HCT116 (cell line): ENCODE data around the gene RIN3. TPM values are rescaled to one million over a fixed set of nuclear protein-coding genes. Genes with fewer than 3 reads are reported as not detected.

Source experiments
- ATAC-seq: fragments of 200-7000 bp; cut with Tn5 transposase; 2 replicates; pipeline ENCODE4 v1.9.1; 2020; ENCODE audit warnings: mild to moderate bottlenecking, moderate library complexity
- BruUV-seq: library from RNA; stranded (reverse); fragments of 400-500 nt; replicated peaks from 2 replicates; lab custom pipeline; 2021; lab: Mats Ljungman, UMichigan
- CTCF ChIA-PET: fragments of 300-600 bp; sonication (Branson Sonifier 250); formaldehyde crosslinking; loops from one replicate; lab custom pipeline; 2021; ENCODE audit warnings: antibody characterized with exemption; lab: Charles Lee
- POLR2A ChIA-PET: fragments of 300-600, 350-600 bp; sonication (Branson Sonifier 250); formaldehyde crosslinking; loops from one replicate; lab custom pipeline; 2021; ENCODE audit warnings: antibody characterized with exemption; lab: Charles Lee
- RAD21 ChIA-PET, 2 experiments: fragments of 300-600 bp; sonication (Branson Sonifier 250); formaldehyde crosslinking; loops; one replicate each; lab custom pipeline; 2023; ENCODE audit warnings: low total read pairs in 2 of 2; ENCODE audit not compliant: uncharacterized antibody in 2 of 2, unreplicated experiment in 2 of 2, low non-redundant PET in 1 of 2; lab: Charles Lee
- DNase-seq: peaks from one replicate; pipeline ENCODE4 v3.0.0-alpha.2; 2010; ENCODE audit warnings: low read depth, low spot score
- H2AFZ ChIP-seq: fragments of 200-600 bp; shearing (Covaris generic), sonication (generic); 2 replicates; pipeline ENCODE4 v1.6.1; 2017; ENCODE audit warnings: low read depth, mixed run types, mixed read lengths, antibody characterized with exemption, low read length; ENCODE audit not compliant: poor library complexity, severe bottlenecking
- H3K27ac ChIP-seq: 2 replicates; pipeline ENCODE4 v1.5.1; 2012; ENCODE audit warnings: low read depth, low read length
- H3K27me3 ChIP-seq: fragments of 200-600 bp; sonication (generic); 2 replicates; pipeline ENCODE4 v1.6.1; 2016; ENCODE audit warnings: mixed run types, low read length, mixed read lengths; ENCODE audit not compliant: insufficient read depth
- H3K36me3 ChIP-seq, 2 experiments: fragments of 200-500 bp in 1 of 2; fragments of 200-600 bp in 1 of 2; sonication (Bioruptor generic) in 1 of 2; sonication (generic) in 1 of 2; 2 replicates each; pipeline versions ENCODE4 v1.5.1 to v1.6.1; 2014 to 2016; ENCODE audit warnings: low read length in 2 of 2, inconsistent platforms in 1 of 2, mixed read lengths in 1 of 2, mixed run types in 1 of 2; ENCODE audit not compliant: insufficient read depth in 2 of 2, control insufficient read depth in 1 of 2
- H3K4me1 ChIP-seq, 2 experiments: fragments of 200-600 bp in 1 of 2; sonication (generic) in 1 of 2; 2 replicates each; pipeline versions ENCODE4 v1.5.1 to v1.6.1; 2012 to 2017; ENCODE audit warnings: low read length in 2 of 2, inconsistent platforms in 1 of 2, mild to moderate bottlenecking in 1 of 2, mixed read lengths in 1 of 2, mixed run types in 1 of 2, moderate library complexity in 1 of 2; ENCODE audit not compliant: insufficient read depth in 2 of 2, control insufficient read depth in 1 of 2
- H3K4me2 ChIP-seq: fragments of 200-600 bp; sonication (generic); 2 replicates; pipeline ENCODE4 v1.6.1; 2017; ENCODE audit warnings: mixed run types, low read length, mixed read lengths
- H3K4me3 ChIP-seq, 2 experiments: fragments of 200-600 bp in 1 of 2; sonication (generic) in 1 of 2; replicated peaks in 1 of 2; 2 replicates each; pipeline ENCODE4 v1.5.1; 2011 to 2016; ENCODE audit warnings: low read length in 2 of 2, control low read depth in 1 of 2, low read depth in 1 of 2, mild to moderate bottlenecking in 1 of 2, mixed read lengths in 1 of 2, mixed run types in 1 of 2
- H3K79me2 ChIP-seq: fragments of 200-600 bp; sonication (generic); 2 replicates; pipeline ENCODE4 v1.6.1; 2017; ENCODE audit warnings: mild to moderate bottlenecking, mixed run types, low read length, moderate library complexity, mixed read lengths; ENCODE audit not compliant: insufficient read depth
- H3K9ac ChIP-seq: fragments of 200-600 bp; sonication (generic); 2 replicates; pipeline ENCODE4 v1.6.1; 2016; ENCODE audit warnings: low read length, mixed read lengths
- H3K9me2 ChIP-seq: fragments of 200-600 bp; sonication (generic), shearing (Covaris generic); 2 replicates; pipeline ENCODE4 v1.6.1; 2017; ENCODE audit warnings: mixed run types, mild to moderate bottlenecking, moderate library complexity; ENCODE audit not compliant: insufficient read depth
- H3K9me3 ChIP-seq, 2 experiments: fragments of 200-500 bp in 1 of 2; fragments of 200-600 bp in 1 of 2; sonication (Bioruptor generic) in 1 of 2; sonication (generic) in 1 of 2; 2 replicates each; pipeline ENCODE4 v1.6.1; 2014 to 2017; ENCODE audit warnings: low read length in 2 of 2, mixed read lengths in 2 of 2, inconsistent platforms in 1 of 2, low read depth in 1 of 2, mild to moderate bottlenecking in 1 of 2, mixed run types in 1 of 2, moderate library complexity in 1 of 2; ENCODE audit not compliant: control insufficient read depth in 1 of 2, insufficient read depth in 1 of 2
- H4K20me1 ChIP-seq: fragments of 200-600 bp; sonication (generic), shearing (Covaris generic); 2 replicates; pipeline ENCODE4 v1.6.1; 2017; ENCODE audit warnings: mixed run types, mild to moderate bottlenecking, moderate library complexity; ENCODE audit not compliant: insufficient read depth
- CBX3 ChIP-seq: IDR thresholded peaks from 2 replicates; pipeline ENCODE4 v1.6.1; 2012; ENCODE audit warnings: low read depth
- CTCF ChIP-seq, 3 experiments: fragments of 200-600 bp in 1 of 3; sonication (generic) in 1 of 3; IDR thresholded peaks in 2 of 3; conservative IDR thresholded peaks in 1 of 3; 2 replicates each; pipeline ENCODE4 v1.5.1; 2012 to 2017; ENCODE audit warnings: low read depth in 2 of 3, low read length in 2 of 3, antibody characterized with exemption in 1 of 3, borderline replicate concordance in 1 of 3, control low read depth in 1 of 3, mild to moderate bottlenecking in 1 of 3, mixed read lengths in 1 of 3, mixed run types in 1 of 3, moderate library complexity in 1 of 3; ENCODE audit not compliant: insufficient read depth in 1 of 3
- EGR1 ChIP-seq: IDR thresholded peaks from 2 replicates; pipeline ENCODE4 v1.6.1; 2012; ENCODE audit warnings: low read depth
- ELF1 ChIP-seq: IDR thresholded peaks from 2 replicates; pipeline ENCODE4 v1.6.1; 2012; ENCODE audit warnings: low read depth, borderline replicate concordance
- EZH2phosphoT487 ChIP-seq: fragments of 200-600 bp; IDR thresholded peaks from 2 replicates; pipeline ENCODE4 v1.6.1; 2018; ENCODE audit warnings: antibody characterized with exemption, borderline replicate concordance
- FOSL1 ChIP-seq: IDR thresholded peaks from 2 replicates; pipeline ENCODE4 v1.6.1; 2012; ENCODE audit warnings: low read depth
- JUND ChIP-seq: IDR thresholded peaks from 2 replicates; pipeline ENCODE4 v1.6.1; 2012
- MAX ChIP-seq: IDR thresholded peaks from 2 replicates; pipeline ENCODE4 v1.6.1; 2012
- RAD21 ChIP-seq: IDR thresholded peaks from 2 replicates; pipeline ENCODE4 v1.6.1; 2012; ENCODE audit warnings: low read depth, mild to moderate bottlenecking
- REST ChIP-seq: IDR thresholded peaks from 2 replicates; pipeline ENCODE4 v1.6.1; 2012; ENCODE audit warnings: low read depth
- SIN3A ChIP-seq: IDR thresholded peaks from 2 replicates; pipeline ENCODE4 v1.6.1; 2012; ENCODE audit warnings: low read depth
- TCF7L2 ChIP-seq: IDR thresholded peaks from 2 replicates; pipeline ENCODE4 v1.7.0; 2011; ENCODE audit warnings: borderline replicate concordance, inconsistent platforms; ENCODE audit not compliant: insufficient read depth, insufficient read length; ENCODE audit errors: extremely low read depth
- YY1 ChIP-seq: IDR thresholded peaks from 2 replicates; pipeline ENCODE4 v1.6.1; 2011; ENCODE audit warnings: low read length, low read depth, moderate library complexity, mild to moderate bottlenecking; ENCODE audit not compliant: insufficient replicate concordance; ENCODE audit errors: extremely low read depth
- ZBTB33 ChIP-seq: IDR thresholded peaks from 2 replicates; pipeline ENCODE4 v1.6.1; 2011; ENCODE audit warnings: mild to moderate bottlenecking, low read length, moderate library complexity; ENCODE audit not compliant: insufficient replicate concordance; ENCODE audit errors: extremely low read depth
- ZNF274 ChIP-seq: fragments of 200-500 bp; sonication (Bioruptor generic); IDR thresholded peaks from 2 replicates; pipeline ENCODE4 v1.6.1; 2014; ENCODE audit warnings: mild to moderate bottlenecking, low read depth, low read length, inconsistent platforms
- intact Hi-C: fragments of 100-400 bp; cut with micrococcal nuclease; formaldehyde crosslinking; loops from 2 replicates; pipeline ENCODE4 v1.10.0; 2022
- total RNA-seq: library from RNA; stranded (reverse); gene quantifications from one replicate; pipeline ENCODE4 v1.2.1, GENCODE V29; 2021; ENCODE audit not compliant: unreplicated experiment

Gene RIN3
- total RNA-seq, 1 experiment from 2014 or later = 22.2 TPM

- H3K9ac ChIP-seq = no peak overlapping the region
- RAD21 ChIA-PET = no interaction called here
These were observed 139.0 kb downstream of the RIN3 start for GRCh38 chr14:92652413-92653151.

More at GRCh38 chr14:92652413-92653151, 139.0 kb downstream of the RIN3 start:
- Histone ChIP-seq H3K9me2 (no peaks in the 10 kb centered on the region), H3K27me3 (no peaks in the 10 kb centered on the region), H2AFZ (no peak overlapping the region), H3K27ac (no peak overlapping the region), H3K9me3 (no peaks in the 10 kb centered on the region)
- TSS peak; percentile 60 for BruUV-seq
- DNase-seq (no peak), ATAC-seq (no peak)
- CTCF ChIA-PET = interaction anchor here (0.6 kb wide), 1 partner anchor 115 kb away, joined by 3 read pairs; no protein-coding TSS in a partner anchor
- intact Hi-C loops = no loop called here
- POLR2A ChIA-PET = no interaction called here
- TF ChIP-seq YY1 = no peak
- TF ChIP-seq RAD21 = no peak
- TF ChIP-seq CBX3 = no peak
- TF ChIP-seq JUND = no peak
- no peak for TF ChIP-seq CTCF (IDR thresholded peaks at IDR 0.05 in 2 of 3, conservative IDR thresholded peaks at IDR 0.05 in 1 of 3; ENCODE audit: borderline replicate concordance in 1 of 3, insufficient read depth in 1 of 3, low read depth in 2 of 3, low read length in 2 of 3)
- TF ChIP-seq FOSL1 = no peak
- no peak for TF ChIP-seq ZBTB33
- no peak for TF ChIP-seq ZNF274
- no peak for TF ChIP-seq TCF7L2
- TF ChIP-seq SIN3A = no peak
- TF ChIP-seq EZH2phosphoT487 = no peak
- TF ChIP-seq REST = no peak
- no peak for TF ChIP-seq ELF1
- TF ChIP-seq MAX = no peak
- no peak for TF ChIP-seq EGR1
- TF ChIP-seq, all 23 proteins: peak for 0
- no peaks in the 10 kb centered on the region for H3K4me1 ChIP-seq
- no peaks in the 10 kb centered on the region for H4K20me1 ChIP-seq
- H3K4me3 ChIP-seq = no peak overlapping the region
- H3K36me3 ChIP-seq = no peaks in the 10 kb centered on the region
- no peak overlapping the region for H3K4me2 ChIP-seq
- no peaks in the 10 kb centered on the region for H3K79me2 ChIP-seq
